Measurements from ENCODE around the gene NIPSNAP3A. TPM values are rescaled to one million over a fixed set of nuclear protein-coding genes. Genes with fewer than 3 reads are reported as not detected.

Gene NIPSNAP3A
- total RNA-seq, 1 donor from 2014 or later = 28.0 TPM

GRCh38 chr9:104788251-104788650 lies 40.8 kb downstream of the NIPSNAP3A start:
- TF ChIP-seq CTCF (IDR thresholded peaks at IDR 0.05; ENCODE audit: partially characterized antibody, unreplicated experiment) = no peak
- Mint-ChIP-seq H3K4me3 (ENCODE audit: unreplicated experiment) (no peak overlapping the region), H3K4me1 (ENCODE audit: low read depth, unreplicated experiment) (no peaks in the 10 kb centered on the region), H3K27me3 (ENCODE audit: unreplicated experiment) (peaks cover 3% of the 10 kb centered on the region), H3K36me3 (ENCODE audit: unreplicated experiment) (no peaks in the 10 kb centered on the region), H3K9me3 (ENCODE audit: unreplicated experiment) (peaks cover 16% of the 10 kb centered on the region), H3K27ac (ENCODE audit: unreplicated experiment) (no peak overlapping the region)
- no peak for DNase-seq

- no peak for TF ChIP-seq CTCF (IDR thresholded peaks at IDR 0.05; ENCODE audit: partially characterized antibody, unreplicated experiment)
- H3K36me3 Mint-ChIP-seq (ENCODE audit: unreplicated experiment) = peaks cover 4% of the 10 kb centered on the region
- H3K9me3 Mint-ChIP-seq (ENCODE audit: unreplicated experiment) = peaks cover 15% of the 10 kb centered on the region
- no peak for DNase-seq
- H3K27ac Mint-ChIP-seq (ENCODE audit: unreplicated experiment) = no peak overlapping the region
- peaks cover 5% of the 10 kb centered on the region for H3K27me3 Mint-ChIP-seq (ENCODE audit: unreplicated experiment)
- no peak overlapping the region for H3K4me3 Mint-ChIP-seq (ENCODE audit: unreplicated experiment)
- H3K4me1 Mint-ChIP-seq (ENCODE audit: low read depth, unreplicated experiment) = no peaks in the 10 kb centered on the region
These were observed 46.6 kb downstream of the NIPSNAP3A start for GRCh38 chr9:104794070-104794469.

DNA sequence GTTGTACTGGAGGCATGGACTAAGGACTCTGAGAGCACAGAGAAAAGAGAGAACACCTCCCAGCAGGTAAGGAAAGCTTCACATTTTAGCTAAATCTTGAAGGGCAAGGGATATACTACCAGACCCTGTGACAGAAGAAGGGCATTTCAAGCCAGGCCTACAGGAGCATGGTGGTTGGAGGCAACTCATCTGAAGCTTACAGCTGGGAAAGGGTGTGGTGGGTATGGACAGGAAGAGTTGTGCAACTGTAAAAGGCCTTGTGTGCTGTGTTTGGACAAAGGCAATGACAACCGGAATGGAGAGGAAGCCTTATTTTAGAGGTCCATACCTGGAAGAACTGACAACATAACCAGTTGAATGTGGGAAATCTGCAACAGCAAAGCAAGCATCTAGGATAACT lies 47.6 kb downstream of the NIPSNAP3A start:
- peaks cover 5% of the 10 kb centered on the region for H3K27me3 Mint-ChIP-seq (ENCODE audit: unreplicated experiment)
- no peak for TF ChIP-seq CTCF (IDR thresholded peaks at IDR 0.05; ENCODE audit: partially characterized antibody, unreplicated experiment)
- no peak overlapping the region for H3K4me3 Mint-ChIP-seq (ENCODE audit: unreplicated experiment)
- peaks cover 4% of the 10 kb centered on the region for H3K36me3 Mint-ChIP-seq (ENCODE audit: unreplicated experiment)
- peaks cover 20% of the 10 kb centered on the region for H3K9me3 Mint-ChIP-seq (ENCODE audit: unreplicated experiment)
- H3K27ac Mint-ChIP-seq (ENCODE audit: unreplicated experiment) = no peak overlapping the region
- no peak for DNase-seq
- no peaks in the 10 kb centered on the region for H3K4me1 Mint-ChIP-seq (ENCODE audit: low read depth, unreplicated experiment)

- no peak for TF ChIP-seq CTCF (IDR thresholded peaks at IDR 0.05; ENCODE audit: partially characterized antibody, unreplicated experiment)
- no peak overlapping the region for H3K27ac Mint-ChIP-seq (ENCODE audit: unreplicated experiment)
- peaks cover 4% of the 10 kb centered on the region for H3K36me3 Mint-ChIP-seq (ENCODE audit: unreplicated experiment)
- H3K4me3 Mint-ChIP-seq (ENCODE audit: unreplicated experiment) = no peak overlapping the region
- H3K27me3 Mint-ChIP-seq (ENCODE audit: unreplicated experiment) = peaks cover 5% of the 10 kb centered on the region
- peaks cover 20% of the 10 kb centered on the region for H3K9me3 Mint-ChIP-seq (ENCODE audit: unreplicated experiment)
- H3K4me1 Mint-ChIP-seq (ENCODE audit: low read depth, unreplicated experiment) = no peaks in the 10 kb centered on the region
- DNase-seq = no peak
These were observed 48.4 kb downstream of the NIPSNAP3A start for GRCh38 chr9:104795857-104796256.

DNA sequence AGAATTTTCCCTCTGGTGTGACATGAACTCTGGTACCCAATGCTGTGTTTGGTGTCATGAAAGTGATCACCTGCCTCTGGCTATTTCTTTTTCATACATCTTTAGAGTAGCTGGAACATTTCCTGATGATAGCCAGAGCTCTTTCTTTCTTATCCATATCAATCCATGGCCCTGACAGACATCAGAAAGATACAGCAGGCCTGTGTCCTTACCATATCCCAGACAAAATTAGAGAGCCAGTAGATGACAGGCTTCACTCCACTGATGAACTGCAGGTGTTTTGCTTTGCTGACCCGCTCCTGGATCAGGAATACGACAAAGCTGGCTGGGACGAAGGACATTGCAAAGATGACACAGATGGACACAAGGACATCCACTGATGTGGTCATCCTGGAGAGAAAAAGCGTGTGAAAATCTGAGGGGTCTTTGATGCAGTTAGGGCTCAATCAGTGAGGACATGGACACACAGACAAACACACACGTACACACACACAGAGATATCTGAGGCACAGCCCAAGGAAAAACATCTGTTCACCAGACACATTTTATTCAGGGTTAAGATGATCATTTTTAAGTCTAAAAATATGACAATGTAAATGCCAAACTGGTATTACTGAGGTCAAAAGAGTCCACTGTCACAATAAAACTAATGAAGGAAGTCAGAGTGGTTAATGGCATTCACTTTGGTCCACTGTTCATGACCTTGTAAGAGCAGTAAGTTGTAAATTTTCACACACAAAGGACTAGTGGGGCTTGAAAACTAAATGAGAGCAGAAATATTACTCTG lies 50.9 kb downstream of the NIPSNAP3A start:
- Mint-ChIP-seq H3K27ac (ENCODE audit: unreplicated experiment) (peak overlapping the region; percentile 7), H3K9me3 (ENCODE audit: unreplicated experiment) (peaks cover 17% of the 10 kb centered on the region), H3K27me3 (ENCODE audit: unreplicated experiment) (peaks cover 5% of the 10 kb centered on the region), H3K36me3 (ENCODE audit: unreplicated experiment) (peaks cover 4% of the 10 kb centered on the region), H3K4me3 (ENCODE audit: unreplicated experiment) (no peak overlapping the region), H3K4me1 (ENCODE audit: low read depth, unreplicated experiment) (no peaks in the 10 kb centered on the region)
- DNase-seq = no peak
- TF ChIP-seq CTCF (IDR thresholded peaks at IDR 0.05; ENCODE audit: partially characterized antibody, unreplicated experiment) = no peak

Data from glutamatergic neuron (in vitro differentiated cells).